GM13977 (cell line): ENCODE results near the gene NKD1.

Experiments
- DNase-seq: peaks from one replicate; pipeline ENCODE4 v3.0.0; 2012; ENCODE audit warnings: low spot score
- in situ Hi-C: fragments of 300-500 bp; cut with MboI; formaldehyde crosslinking; loops from one replicate; pipeline ENCODE4 v1.12.0; 2022; ENCODE audit warnings: low sequenced_read_pairs, low pct_unique_long_range_greater_than_20kb, mixed read lengths, inconsistent platforms; ENCODE audit not compliant: unreplicated experiment
- TF ChIP-seq, protein P1 (sequence below): IDR thresholded peaks from 2 replicates; pipeline ENCODE4 v1.5.1; 2012; ENCODE audit warnings: mild to moderate bottlenecking, control low read depth; ENCODE audit not compliant: insufficient read depth; ENCODE audit errors: extremely low read depth, missing control alignments

The NKD1 gene

DNA sequence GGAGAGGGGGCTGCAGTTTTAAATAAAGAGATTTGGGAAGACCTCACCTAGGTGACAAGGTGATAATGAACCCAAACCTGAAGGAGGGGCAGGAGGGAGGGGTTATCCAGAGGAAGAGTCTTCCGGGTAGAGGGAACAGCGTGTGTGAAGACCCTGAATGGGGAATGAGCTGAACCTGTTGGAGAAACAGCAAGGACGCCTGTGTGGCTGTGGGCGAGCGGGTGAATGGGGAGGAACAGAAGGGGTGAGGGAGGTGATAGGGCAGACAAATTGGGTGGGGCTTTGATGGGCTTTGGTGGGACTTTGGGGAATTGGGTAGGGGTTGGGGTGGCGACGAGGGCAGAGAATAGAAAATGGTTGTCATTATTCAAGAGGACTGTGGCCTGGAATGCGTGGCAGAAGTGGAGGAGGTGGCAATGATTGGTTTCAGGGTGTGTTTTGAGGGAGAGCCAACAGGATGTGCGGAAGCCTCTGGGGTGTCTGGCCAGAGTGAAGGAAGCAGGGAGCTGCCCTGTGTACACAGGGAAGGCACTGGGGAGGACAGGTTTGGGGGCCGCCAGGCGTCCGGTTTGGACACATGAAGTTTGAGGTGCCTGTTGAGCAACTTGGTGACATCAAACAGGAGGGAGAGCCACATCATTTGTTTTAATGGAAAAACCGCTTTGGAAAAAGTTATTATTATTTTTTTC lies 48.7 kb downstream of the NKD1 start:
- no peak for DNase-seq
- in situ Hi-C loops: no loop called here
- TF ChIP-seq, protein P1, sequence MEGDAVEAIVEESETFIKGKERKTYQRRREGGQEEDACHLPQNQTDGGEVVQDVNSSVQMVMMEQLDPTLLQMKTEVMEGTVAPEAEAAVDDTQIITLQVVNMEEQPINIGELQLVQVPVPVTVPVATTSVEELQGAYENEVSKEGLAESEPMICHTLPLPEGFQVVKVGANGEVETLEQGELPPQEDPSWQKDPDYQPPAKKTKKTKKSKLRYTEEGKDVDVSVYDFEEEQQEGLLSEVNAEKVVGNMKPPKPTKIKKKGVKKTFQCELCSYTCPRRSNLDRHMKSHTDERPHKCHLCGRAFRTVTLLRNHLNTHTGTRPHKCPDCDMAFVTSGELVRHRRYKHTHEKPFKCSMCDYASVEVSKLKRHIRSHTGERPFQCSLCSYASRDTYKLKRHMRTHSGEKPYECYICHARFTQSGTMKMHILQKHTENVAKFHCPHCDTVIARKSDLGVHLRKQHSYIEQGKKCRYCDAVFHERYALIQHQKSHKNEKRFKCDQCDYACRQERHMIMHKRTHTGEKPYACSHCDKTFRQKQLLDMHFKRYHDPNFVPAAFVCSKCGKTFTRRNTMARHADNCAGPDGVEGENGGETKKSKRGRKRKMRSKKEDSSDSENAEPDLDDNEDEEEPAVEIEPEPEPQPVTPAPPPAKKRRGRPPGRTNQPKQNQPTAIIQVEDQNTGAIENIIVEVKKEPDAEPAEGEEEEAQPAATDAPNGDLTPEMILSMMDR: no peak

DNA sequence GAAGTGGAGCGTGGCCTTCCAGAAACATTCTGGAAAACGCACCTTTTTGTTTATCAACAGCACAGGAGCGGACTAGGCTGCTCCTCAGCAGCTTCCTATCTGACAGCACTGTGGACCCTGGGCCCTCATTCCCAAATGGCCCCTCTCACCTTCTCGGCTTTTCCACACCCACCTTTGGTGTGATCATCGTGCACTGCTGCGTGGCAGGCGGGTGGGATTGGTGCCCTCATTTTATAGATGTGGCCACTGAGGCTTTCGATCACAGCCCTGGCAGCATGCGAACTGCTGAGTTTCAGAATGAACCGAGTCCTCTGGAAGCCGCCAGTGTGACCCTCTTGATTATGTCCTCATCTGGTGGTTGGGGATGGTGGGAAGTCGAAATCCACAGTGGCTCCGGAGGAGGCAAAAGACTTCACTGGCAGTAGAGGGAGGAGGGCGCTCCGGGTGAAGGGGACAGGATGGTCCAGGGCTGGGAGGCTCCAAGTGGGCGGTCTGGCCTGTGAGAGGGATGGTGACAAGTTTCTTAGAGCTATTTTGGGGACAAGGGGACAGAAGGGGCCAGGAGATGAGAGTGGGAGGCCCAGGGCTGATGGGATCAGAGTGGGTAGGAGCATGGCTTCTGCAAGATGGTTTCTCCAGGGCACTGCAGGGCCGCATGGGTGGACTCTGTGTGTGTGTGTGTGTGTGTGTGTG lies 49.5 kb downstream of the NKD1 start:
- TF ChIP-seq, protein P1: no peak
- DNase-seq: no peak
- in situ Hi-C loops: no loop called here

- TF ChIP-seq, protein P1: no peak
- DNase-seq: no peak
- in situ Hi-C loops: no loop called here
These were observed 50.2 kb downstream of the NKD1 start for GRCh38 chr16:50598256-50598894.

GRCh38 chr16:50598936-50599361 lies 50.8 kb downstream of the NKD1 start:
- in situ Hi-C loops: no loop called here

DNA sequence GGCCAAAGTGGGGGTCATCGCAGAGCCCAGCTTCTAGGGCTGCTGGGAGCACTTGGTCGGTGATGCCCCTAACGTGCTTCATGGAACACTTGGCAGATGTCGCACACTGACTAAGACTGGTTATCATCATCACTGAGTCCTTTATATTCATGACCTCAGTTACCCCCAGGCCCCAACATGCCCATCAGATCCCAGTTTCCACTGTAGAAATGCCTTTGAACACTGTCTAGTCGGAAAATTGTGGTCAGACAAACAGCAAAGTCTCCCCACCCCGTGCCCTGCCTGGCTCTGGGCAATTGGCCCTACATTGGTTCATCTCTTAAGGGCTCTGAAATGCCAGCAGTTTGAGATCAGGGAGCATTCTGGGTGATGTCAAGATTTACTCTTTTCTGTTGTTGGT lies 51.3 kb downstream of the NKD1 start:
- TF ChIP-seq, protein P1: no peak
- in situ Hi-C loops: no loop called here
- DNase-seq: no peak

More at GRCh38 chr16:50598936-50599361, 50.8 kb downstream of the NKD1 start:
- DNase-seq: no peak
- TF ChIP-seq, protein P1: no peak

- no peak for DNase-seq
- TF ChIP-seq, protein P1: no peak
- in situ Hi-C loops: no loop called here
These were observed 52.5 kb downstream of the NKD1 start for GRCh38 chr16:50600582-50601283.
